Caco-2 (cell line): ENCODE results near the gene IMMP2L. TPM values are rescaled to one million over a fixed set of nuclear protein-coding genes. Genes with fewer than 3 reads are reported as not detected.

ENCODE experiments used
- BruUV-seq: library from RNA; stranded (reverse); fragments of 400-500 nt; replicated peaks from 2 replicates; lab custom pipeline; 2021; lab: Mats Ljungman, UMichigan
- CTCF ChIA-PET: fragments of 300-600 bp; sonication (Branson Sonifier 250); formaldehyde crosslinking; loops from one replicate; lab custom pipeline; 2022; ENCODE audit warnings: antibody characterized with exemption; lab: Charles Lee
- POLR2A ChIA-PET: fragments of 300-600 bp; sonication (Branson Sonifier 250); formaldehyde crosslinking; loops from one replicate; lab custom pipeline; 2022; ENCODE audit warnings: antibody characterized with exemption; lab: Charles Lee
- DNase-seq, 2 experiments: peaks; one replicate each; pipeline versions ENCODE4 v3.0.0 to v3.0.0-alpha.2; 2020 to 2022
- H3K27me3 ChIP-seq: replicated peaks from 2 replicates; pipeline ENCODE4 v1.6.0; 2011; ENCODE audit warnings: low read length; ENCODE audit not compliant: control insufficient read depth, insufficient read depth
- H3K36me3 ChIP-seq: 2 replicates; pipeline ENCODE4 v1.5.1; 2011; ENCODE audit warnings: low read length; ENCODE audit not compliant: control insufficient read depth, insufficient read depth
- H3K4me1 ChIP-seq: fragments of 250-450 bp; sonication (Bioruptor Pico); 2 replicates; pipeline ENCODE4 v1.5.1; 2020; ENCODE audit warnings: mild to moderate bottlenecking
- H3K4me3 ChIP-seq: 2 replicates; pipeline ENCODE4 v1.5.1; 2011; ENCODE audit warnings: low read depth, mild to moderate bottlenecking, control low read depth, low read length
- H3K9me3 ChIP-seq: fragments of 250-450 bp; sonication (Bioruptor Pico); 2 replicates; pipeline ENCODE4 v1.5.1; 2020; ENCODE audit warnings: mild to moderate bottlenecking, moderate library complexity
- H3K27ac Mint-ChIP-seq: one replicate; pipeline ENCODE4 v1.8.0; 2022; ENCODE audit warnings: mixed read lengths; ENCODE audit not compliant: unreplicated experiment
- H3K27me3 Mint-ChIP-seq: one replicate; pipeline ENCODE4 v1.8.0; 2022; ENCODE audit warnings: mixed read lengths; ENCODE audit not compliant: insufficient read depth, unreplicated experiment
- H3K36me3 Mint-ChIP-seq: one replicate; pipeline ENCODE4 v1.8.0; 2022; ENCODE audit warnings: mild to moderate bottlenecking, mixed read lengths; ENCODE audit not compliant: insufficient read depth, unreplicated experiment
- H3K4me1 Mint-ChIP-seq: one replicate; pipeline ENCODE4 v1.8.0; 2022; ENCODE audit warnings: low read depth, mixed read lengths; ENCODE audit not compliant: unreplicated experiment
- H3K4me3 Mint-ChIP-seq: one replicate; pipeline ENCODE4 v1.8.0; 2022; ENCODE audit warnings: mild to moderate bottlenecking, moderate library complexity, mixed read lengths; ENCODE audit not compliant: unreplicated experiment
- H3K9me3 Mint-ChIP-seq: one replicate; pipeline ENCODE4 v1.8.0; 2022; ENCODE audit warnings: mixed read lengths; ENCODE audit not compliant: unreplicated experiment
- CTCF ChIP-seq, 2 experiments: fragments of 200-600 bp in 1 of 2; IDR thresholded peaks; 1 replicate in 1 of 2; 2 replicates in 1 of 2; pipeline versions ENCODE4 v1.5.1 to v1.8.0; 2011 to 2022; ENCODE audit warnings: antibody characterized with exemption in 1 of 2, control low read depth in 1 of 2, inconsistent platforms in 1 of 2, low read depth in 1 of 2, low read length in 1 of 2, mild to moderate bottlenecking in 1 of 2, moderate library complexity in 1 of 2; ENCODE audit not compliant: insufficient read depth in 1 of 2, severe bottlenecking in 1 of 2, unreplicated experiment in 1 of 2
- intact Hi-C: fragments of 100-400 bp; cut with micrococcal nuclease; formaldehyde crosslinking; loops from one replicate; pipeline ENCODE4 v1.10.0; 2022; ENCODE audit not compliant: unreplicated experiment
- total RNA-seq: library from RNA; stranded (reverse); gene quantifications from 2 replicates; pipeline ENCODE4 v1.2.3, GENCODE V29; 2022

IMMP2L gene
- total RNA-seq, 1 experiment from 2014 or later = 9.5 TPM

- TF ChIP-seq CTCF (IDR thresholded peaks at IDR 0.05; ENCODE audit: insufficient read depth in 1 of 2, low read depth in 1 of 2, low read length in 1 of 2, severe bottlenecking in 1 of 2, unreplicated experiment in 1 of 2) = no peak
- POLR2A ChIA-PET = no interaction called here
- H3K4me1 Mint-ChIP-seq = no peaks in the 10 kb centered on the region
- no peaks in the 10 kb centered on the region for H3K36me3 ChIP-seq
- H3K27me3 ChIP-seq = no peaks in the 10 kb centered on the region
- BruUV-seq = no TSS peak
- H3K27me3 Mint-ChIP-seq = no peaks in the 10 kb centered on the region
- H3K27ac Mint-ChIP-seq = no peak overlapping the region
- CTCF ChIA-PET = no interaction called here
- intact Hi-C loops = no loop called here
- no peak overlapping the region for H3K4me3 Mint-ChIP-seq
- no peak for DNase-seq
- no peaks in the 10 kb centered on the region for H3K9me3 Mint-ChIP-seq
- no peak overlapping the region for H3K4me3 ChIP-seq
- no peaks in the 10 kb centered on the region for H3K4me1 ChIP-seq
- no peaks in the 10 kb centered on the region for H3K9me3 ChIP-seq
- H3K36me3 Mint-ChIP-seq = no peaks in the 10 kb centered on the region
These were observed 685.3 kb downstream of the IMMP2L start for GRCh38 chr7:110877016-110877415.

GRCh38 chr7:110875346-110875745 lies 686.9 kb downstream of the IMMP2L start:
- H3K27me3 Mint-ChIP-seq = no peaks in the 10 kb centered on the region
- no peak overlapping the region for H3K4me3 Mint-ChIP-seq
- H3K9me3 Mint-ChIP-seq = no peaks in the 10 kb centered on the region
- Histone ChIP-seq H3K9me3 (no peaks in the 10 kb centered on the region), H3K4me3 (no peak overlapping the region), H3K27me3 (no peaks in the 10 kb centered on the region), H3K36me3 (no peaks in the 10 kb centered on the region), H3K4me1 (no peaks in the 10 kb centered on the region)
- no peaks in the 10 kb centered on the region for H3K4me1 Mint-ChIP-seq
- intact Hi-C loops = no loop called here
- no TSS peak for BruUV-seq
- no peak for DNase-seq
- POLR2A ChIA-PET = no interaction called here
- no peaks in the 10 kb centered on the region for H3K36me3 Mint-ChIP-seq
- CTCF ChIA-PET = no interaction called here
- no peak overlapping the region for H3K27ac Mint-ChIP-seq
- no peak for TF ChIP-seq CTCF (IDR thresholded peaks at IDR 0.05; ENCODE audit: insufficient read depth in 1 of 2, low read depth in 1 of 2, low read length in 1 of 2, severe bottlenecking in 1 of 2, unreplicated experiment in 1 of 2)

GRCh38 chr7:110871856-110872255 lies 690.4 kb downstream of the IMMP2L start:
- Histone ChIP-seq H3K36me3 (no peaks in the 10 kb centered on the region), H3K4me1 (no peaks in the 10 kb centered on the region), H3K4me3 (no peak overlapping the region), H3K27me3 (no peaks in the 10 kb centered on the region), H3K9me3 (no peaks in the 10 kb centered on the region)
- Mint-ChIP-seq H3K4me3 (no peak overlapping the region), H3K27ac (no peak overlapping the region), H3K4me1 (no peaks in the 10 kb centered on the region), H3K36me3 (no peaks in the 10 kb centered on the region), H3K9me3 (no peaks in the 10 kb centered on the region), H3K27me3 (no peaks in the 10 kb centered on the region)
- no TSS peak for BruUV-seq
- no peak for DNase-seq
- CTCF ChIA-PET = no interaction called here
- POLR2A ChIA-PET = no interaction called here
- TF ChIP-seq CTCF (IDR thresholded peaks at IDR 0.05; ENCODE audit: insufficient read depth in 1 of 2, low read depth in 1 of 2, low read length in 1 of 2, severe bottlenecking in 1 of 2, unreplicated experiment in 1 of 2) = no peak
- intact Hi-C loops = no loop called here
